HG03457 (cell line): ENCODE measurements around the gene ACTMAP.

Experiments
- ATAC-seq: cut with Tn5 transposase; IDR thresholded peaks from one replicate; pipeline ENCODE4 v1.9.1; 2021; ENCODE audit warnings: moderate number of reproducible peaks; ENCODE audit not compliant: unreplicated experiment

Gene ACTMAP

DNA sequence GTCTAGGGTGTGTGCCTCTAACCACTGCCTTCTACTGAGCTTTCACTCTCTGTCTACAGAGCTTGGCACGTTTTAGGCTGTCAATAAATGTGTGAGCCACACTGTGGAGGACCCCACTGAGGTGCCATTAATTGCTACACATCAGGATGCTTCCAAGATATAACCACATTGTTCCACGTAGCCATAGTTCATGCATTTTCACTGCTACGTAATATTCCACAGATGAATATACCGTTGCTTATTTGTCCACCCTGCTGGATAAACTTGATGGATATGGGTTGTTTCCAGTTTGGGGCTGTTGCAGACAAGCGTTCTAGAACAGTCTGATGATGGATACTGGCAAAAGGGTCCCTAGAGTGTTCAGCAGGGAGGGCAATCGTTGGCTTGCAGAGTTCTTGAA lies 48.5 kb downstream of the ACTMAP start:
- ATAC-seq: no peak

DNA sequence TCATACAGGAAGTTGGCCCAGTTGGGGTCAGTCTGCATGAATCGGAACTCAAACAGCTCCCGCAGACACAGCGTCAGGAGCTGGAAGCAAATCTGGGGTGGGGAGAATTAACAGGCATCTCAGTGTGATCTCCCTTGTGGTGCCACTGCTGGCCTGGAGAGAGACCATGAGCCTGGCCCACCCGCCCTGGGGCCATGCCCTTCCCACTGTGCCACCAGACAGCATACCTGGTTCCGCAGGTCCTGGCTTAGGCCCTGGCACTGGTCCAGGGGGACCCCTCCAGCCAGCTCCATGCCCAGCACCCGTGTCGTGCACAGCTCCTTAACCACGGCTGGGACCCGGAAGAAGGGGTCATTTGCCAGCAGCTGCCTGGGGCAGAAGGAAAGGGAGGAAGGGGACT lies 50.2 kb downstream of the ACTMAP start:
- ATAC-seq: no peak

DNA sequence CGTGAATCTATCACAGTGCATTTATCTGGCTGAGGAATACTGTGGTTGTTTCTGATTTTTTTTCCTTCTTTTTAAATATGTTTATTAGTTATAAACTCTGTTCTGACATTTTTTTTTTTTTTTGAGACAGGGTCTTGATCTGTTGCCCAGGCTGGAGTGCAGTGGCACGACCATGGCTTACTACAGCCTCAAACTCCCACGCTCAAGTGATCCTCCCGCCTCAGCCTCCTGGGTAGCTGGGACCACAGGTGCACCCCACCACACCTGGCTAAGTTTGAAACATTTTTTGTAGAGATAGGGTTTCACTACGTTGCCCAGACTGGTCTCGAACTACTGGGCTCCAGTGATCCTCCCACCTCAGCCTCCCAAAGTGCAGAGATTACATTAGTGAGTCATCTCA lies 53.3 kb downstream of the ACTMAP start:
- no peak for ATAC-seq

DNA sequence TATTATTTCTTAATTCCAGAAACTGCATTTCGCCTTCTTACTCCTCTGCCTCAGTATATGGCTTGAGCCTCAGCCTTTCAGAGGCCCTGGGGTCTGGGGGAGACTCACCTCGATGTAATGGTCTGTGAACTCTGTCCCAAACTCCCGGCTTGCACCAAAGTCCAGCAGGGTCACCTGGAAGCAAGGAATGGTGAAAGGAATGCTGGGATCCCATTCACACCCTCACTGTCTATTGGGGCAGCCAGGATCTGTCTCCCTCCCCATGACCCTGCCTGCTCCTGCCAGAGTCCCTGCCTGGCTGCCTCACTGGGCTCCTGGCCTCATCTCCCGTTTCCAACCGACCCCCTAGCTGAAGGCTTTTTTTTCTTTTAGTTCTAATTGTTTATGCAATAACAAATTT lies 54.4 kb downstream of the ACTMAP start:
- ATAC-seq: no peak

DNA sequence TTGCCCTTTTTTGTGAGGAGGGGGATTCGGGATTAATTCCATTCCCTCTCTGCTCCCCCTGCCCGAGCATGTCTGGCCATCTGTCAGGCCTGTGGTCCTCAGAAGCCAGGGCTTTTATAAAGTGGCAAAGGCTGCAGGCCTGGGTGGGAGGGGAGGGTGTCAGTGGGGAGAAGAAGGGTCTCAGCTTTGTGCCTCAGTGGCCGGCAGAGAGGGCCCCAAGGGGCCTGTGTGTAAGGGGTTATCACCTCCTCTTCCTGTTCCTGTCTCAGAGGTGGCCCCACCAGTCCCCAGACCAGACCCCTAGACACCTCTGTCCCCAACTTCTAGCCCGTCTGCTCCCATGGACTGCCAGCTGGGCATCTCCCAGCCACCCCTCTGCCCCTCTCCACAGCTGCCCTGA lies 56.4 kb downstream of the ACTMAP start:
- ATAC-seq: no peak

DNA sequence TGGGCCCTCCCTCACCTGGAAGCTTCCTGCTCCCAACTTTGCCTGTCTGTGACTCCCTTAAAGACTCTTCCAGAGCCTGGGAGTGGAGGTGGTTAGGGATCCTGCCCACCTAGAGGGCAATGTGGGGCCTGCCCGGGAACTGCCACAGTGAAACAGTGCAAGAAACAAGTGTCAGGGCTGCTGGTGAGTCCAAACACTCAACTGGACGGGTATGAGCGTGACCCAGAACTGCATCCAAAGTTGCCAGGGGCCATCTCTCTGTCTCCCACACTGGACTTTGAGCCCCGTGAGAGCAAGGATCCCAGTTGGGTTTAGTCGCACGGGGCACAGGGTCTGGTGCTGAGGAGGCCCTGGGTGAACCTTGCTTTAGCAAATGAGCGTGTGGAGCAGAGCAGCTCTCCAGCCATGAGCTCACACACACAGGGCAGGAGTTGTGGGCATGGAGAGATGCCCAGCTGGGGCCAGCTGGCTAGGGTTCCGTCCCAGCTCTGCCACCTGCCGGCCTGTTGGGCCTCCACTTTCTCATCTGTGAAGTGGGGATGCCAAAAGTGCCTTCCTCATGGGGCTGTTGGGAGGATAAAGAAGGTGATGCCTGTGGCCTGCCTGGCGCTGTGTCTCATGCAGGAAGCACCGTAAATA lies 57.0 kb downstream of the ACTMAP start:
- no peak for ATAC-seq

DNA sequence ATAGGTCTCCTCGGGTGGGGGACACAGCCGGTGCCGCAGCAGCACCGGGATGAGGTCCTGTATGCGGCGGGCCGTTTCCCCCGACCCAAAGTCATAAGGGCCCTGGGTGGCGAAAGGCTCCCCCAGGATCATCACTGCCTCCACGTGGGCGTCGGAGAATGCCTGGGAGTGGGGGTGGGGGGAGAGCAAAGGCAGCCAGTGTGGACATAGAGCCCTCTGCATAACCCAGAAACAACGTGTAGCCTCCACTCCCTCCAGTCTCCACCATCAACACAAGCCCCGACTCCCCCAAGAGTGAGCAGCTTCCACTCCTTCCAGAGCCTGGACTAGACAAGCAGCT lies 58.1 kb downstream of the ACTMAP start:
- ATAC-seq: no peak

DNA sequence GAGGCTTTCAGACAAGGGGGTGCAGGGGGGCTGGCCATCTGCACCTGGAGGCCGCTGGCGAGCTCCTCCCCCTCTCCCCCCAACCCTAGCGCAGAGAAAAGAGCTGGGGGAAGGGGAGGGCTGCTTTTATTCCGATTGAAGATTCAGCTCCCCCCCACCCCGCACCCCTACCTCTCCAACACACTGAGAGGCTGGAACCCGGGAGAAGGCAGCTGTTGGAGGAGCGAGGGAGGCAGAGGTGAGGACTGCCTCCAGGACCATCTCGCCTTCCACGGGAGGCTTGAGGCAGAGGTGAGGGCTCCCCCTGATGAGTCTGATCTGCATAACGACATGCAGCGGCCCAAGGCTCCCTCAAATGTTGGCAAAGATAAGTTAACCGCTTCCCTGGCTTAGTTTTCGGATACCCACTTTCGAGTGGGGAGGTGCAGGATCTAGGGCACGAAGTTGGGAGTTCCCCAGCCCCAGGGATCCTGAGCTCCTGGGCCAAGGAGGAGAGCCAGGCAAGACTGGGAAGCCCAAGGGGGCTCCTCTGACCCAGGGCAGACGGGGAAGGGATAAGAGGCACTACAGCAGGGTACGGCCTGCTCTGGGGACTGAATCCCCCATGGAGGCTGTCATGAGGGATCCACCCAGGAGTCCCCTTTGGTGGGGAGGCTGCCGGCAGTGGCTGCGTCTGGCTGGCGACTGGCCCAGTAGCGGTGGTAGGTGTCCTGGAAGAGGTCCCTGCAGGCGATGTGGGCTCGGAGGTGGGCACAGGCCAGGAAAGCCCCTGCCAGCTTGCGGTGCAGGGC lies 58.7 kb downstream of the ACTMAP start:
- ATAC-seq: no peak
